Measurements from ENCODE around the gene DPH7. TPM values are rescaled to one million over a fixed set of nuclear protein-coding genes. Genes with fewer than 3 reads are reported as not detected.

Gene DPH7
- polyA plus RNA-seq, 2 of the 4 experiments (the other 2 are of a cell fraction) = 26.7 to 35.2 TPM

DNA sequence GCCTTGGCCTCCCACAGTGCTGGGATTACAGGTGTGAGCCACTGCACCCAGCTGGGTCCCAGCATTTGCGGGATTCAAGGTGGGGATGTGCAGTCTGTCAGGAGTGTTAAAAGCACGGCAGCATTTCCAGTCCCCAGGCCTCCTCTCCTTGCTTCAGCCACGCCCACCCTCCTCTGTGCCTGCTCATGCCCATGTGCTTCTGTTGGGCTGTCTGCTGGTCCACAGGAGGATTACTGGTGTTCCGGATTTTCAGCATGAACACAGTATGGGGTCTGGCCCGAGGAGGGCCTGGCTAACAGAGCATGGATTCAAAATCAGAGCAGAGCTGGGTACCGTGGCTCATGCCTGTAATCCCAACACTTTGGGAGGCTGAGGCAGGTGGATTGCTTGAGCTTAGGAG is 32.2 kb upstream of the DPH7 start (continued):
- TF ChIP-seq, protein P1, sequence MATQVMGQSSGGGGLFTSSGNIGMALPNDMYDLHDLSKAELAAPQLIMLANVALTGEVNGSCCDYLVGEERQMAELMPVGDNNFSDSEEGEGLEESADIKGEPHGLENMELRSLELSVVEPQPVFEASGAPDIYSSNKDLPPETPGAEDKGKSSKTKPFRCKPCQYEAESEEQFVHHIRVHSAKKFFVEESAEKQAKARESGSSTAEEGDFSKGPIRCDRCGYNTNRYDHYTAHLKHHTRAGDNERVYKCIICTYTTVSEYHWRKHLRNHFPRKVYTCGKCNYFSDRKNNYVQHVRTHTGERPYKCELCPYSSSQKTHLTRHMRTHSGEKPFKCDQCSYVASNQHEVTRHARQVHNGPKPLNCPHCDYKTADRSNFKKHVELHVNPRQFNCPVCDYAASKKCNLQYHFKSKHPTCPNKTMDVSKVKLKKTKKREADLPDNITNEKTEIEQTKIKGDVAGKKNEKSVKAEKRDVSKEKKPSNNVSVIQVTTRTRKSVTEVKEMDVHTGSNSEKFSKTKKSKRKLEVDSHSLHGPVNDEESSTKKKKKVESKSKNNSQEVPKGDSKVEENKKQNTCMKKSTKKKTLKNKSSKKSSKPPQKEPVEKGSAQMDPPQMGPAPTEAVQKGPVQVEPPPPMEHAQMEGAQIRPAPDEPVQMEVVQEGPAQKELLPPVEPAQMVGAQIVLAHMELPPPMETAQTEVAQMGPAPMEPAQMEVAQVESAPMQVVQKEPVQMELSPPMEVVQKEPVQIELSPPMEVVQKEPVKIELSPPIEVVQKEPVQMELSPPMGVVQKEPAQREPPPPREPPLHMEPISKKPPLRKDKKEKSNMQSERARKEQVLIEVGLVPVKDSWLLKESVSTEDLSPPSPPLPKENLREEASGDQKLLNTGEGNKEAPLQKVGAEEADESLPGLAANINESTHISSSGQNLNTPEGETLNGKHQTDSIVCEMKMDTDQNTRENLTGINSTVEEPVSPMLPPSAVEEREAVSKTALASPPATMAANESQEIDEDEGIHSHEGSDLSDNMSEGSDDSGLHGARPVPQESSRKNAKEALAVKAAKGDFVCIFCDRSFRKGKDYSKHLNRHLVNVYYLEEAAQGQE (IDR thresholded peaks at IDR 0.05) = no peak
- TF ChIP-seq EHMT2 (IDR thresholded peaks at IDR 0.05; ENCODE audit: low read depth) (no peak), PHF8 (IDR thresholded peaks at IDR 0.05; ENCODE audit: borderline replicate concordance, low read depth) (no peak), TP53 (CRISPR knock-in tag; IDR thresholded peaks at IDR 0.05) (no peak)

DNA sequence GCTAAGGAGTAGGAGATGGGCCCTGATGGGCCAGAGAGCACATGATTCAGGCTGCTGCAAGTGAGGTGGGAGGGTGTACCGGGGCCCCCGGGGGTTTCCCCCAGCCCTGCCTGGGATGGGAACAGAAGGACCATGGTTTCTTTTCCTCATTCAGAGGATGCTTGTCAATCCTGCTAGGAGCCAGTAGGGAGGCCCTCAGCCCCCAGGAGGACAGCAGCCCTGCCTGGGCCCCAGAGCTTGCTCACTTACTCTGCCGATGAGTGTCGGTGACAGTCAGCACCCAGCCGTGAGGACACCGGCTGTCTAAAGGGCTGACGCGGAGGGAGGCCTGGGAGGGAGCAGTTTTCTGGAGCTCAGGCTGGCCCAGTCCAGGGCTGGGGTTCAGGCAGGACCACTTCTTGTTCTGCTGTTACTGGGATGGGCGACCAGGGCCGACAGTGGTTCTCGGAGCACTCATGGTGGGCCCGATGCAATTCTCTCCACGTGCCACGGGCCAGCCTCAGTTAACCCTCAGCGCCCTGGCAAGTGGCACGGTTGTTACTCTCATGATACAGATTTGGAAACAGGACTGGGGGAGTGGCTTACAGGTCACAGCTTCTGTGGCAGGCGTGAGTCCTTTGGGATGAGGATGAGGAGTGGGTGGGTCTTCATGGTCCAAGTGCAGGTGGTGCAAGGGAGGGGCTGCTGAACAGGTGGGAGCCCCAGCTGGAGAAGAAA is 28.6 kb upstream of the DPH7 start:
- H3K27ac ChIP-seq = no peak overlapping the region
- no peak for DNase-seq (ENCODE audit: low read depth in 1 of 2, low spot score in 1 of 2)
- TF ChIP-seq, protein P2, sequence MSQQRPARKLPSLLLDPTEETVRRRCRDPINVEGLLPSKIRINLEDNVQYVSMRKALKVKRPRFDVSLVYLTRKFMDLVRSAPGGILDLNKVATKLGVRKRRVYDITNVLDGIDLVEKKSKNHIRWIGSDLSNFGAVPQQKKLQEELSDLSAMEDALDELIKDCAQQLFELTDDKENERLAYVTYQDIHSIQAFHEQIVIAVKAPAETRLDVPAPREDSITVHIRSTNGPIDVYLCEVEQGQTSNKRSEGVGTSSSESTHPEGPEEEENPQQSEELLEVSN (IDR thresholded peaks at IDR 0.05; ENCODE audit: borderline replicate concordance, low read depth) = no peak
- TF ChIP-seq, protein P3, sequence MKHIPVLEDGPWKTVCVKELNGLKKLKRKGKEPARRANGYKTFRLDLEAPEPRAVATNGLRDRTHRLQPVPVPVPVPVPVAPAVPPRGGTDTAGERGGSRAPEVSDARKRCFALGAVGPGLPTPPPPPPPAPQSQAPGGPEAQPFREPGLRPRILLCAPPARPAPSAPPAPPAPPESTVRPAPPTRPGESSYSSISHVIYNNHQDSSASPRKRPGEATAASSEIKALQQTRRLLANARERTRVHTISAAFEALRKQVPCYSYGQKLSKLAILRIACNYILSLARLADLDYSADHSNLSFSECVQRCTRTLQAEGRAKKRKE (CRISPR knock-in tag; IDR thresholded peaks at IDR 0.05; ENCODE audit: low read depth) = no peak
- TF ChIP-seq JUNB (IDR thresholded peaks at IDR 0.05) (no peak), RAD21 (conservative IDR thresholded peaks at IDR 0.05 in 1 of 2, IDR thresholded peaks at IDR 0.05 in 1 of 2) (no peak), HEYL (CRISPR knock-in tag; IDR thresholded peaks at IDR 0.05) (no peak), FOXS1 (CRISPR knock-in tag; IDR thresholded peaks at IDR 0.05) (no peak), RARB (CRISPR knock-in tag; IDR thresholded peaks at IDR 0.05) (no peak), NPAS2 (CRISPR knock-in tag; IDR thresholded peaks at IDR 0.05; ENCODE audit: borderline replicate concordance) (no peak), RNF2 (IDR thresholded peaks at IDR 0.05; ENCODE audit: borderline replicate concordance, low read depth) (no peak), PHF8 (IDR thresholded peaks at IDR 0.05; ENCODE audit: borderline replicate concordance, low read depth) (no peak), HDAC2 (IDR thresholded peaks at IDR 0.05) (no peak), CHD4 (IDR thresholded peaks at IDR 0.05; ENCODE audit: borderline replicate concordance) (no peak), CHD2 (IDR thresholded peaks at IDR 0.05; ENCODE audit: low read length, partially characterized antibody) (no peak), ZFP36 (IDR thresholded peaks at IDR 0.05; ENCODE audit: borderline replicate concordance, partially characterized antibody) (no peak), RCOR1 (IDR thresholded peaks at IDR 0.05; ENCODE audit: low read depth, low read length) (no peak), POLR2AphosphoS2 (conservative IDR thresholded peaks at IDR 0.05; ENCODE audit: low read length) (no peak), MAZ (IDR thresholded peaks at IDR 0.05; ENCODE audit: borderline replicate concordance, low read depth, low read length) (no peak)
- TF ChIP-seq, protein P4, sequence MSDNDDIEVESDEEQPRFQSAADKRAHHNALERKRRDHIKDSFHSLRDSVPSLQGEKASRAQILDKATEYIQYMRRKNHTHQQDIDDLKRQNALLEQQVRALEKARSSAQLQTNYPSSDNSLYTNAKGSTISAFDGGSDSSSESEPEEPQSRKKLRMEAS (IDR thresholded peaks at IDR 0.05) = no peak
- ChIA-PET POLR2A (interaction anchor here (1.8 kb wide), 1 partner anchor 11 kb away, joined by 6 read pairs; the partner anchor contains the start of gene EHMT1), CTCF (interaction anchor here (1.0 to 1.4 kb wide), 3 partner anchors 26 to 48 kb away, joined by 3 to 5 read pairs (median 4); no protein-coding TSS in a partner anchor)
- H3K4me2 ChIP-seq = peak overlapping the region; percentile 100
- H3K9me3 ChIP-seq = no peaks in the 10 kb centered on the region
- no peak for ATAC-seq
- 87% methylated on average over 8 of the region's 17 CpGs for WGBS (ENCODE audit: missing lambda C conversion rate)
- H3K4me1 ChIP-seq = peaks cover 32% of the 10 kb centered on the region
- H3K4me3 ChIP-seq = no peak overlapping the region; the same call in 2 of the 3 replicates
- FAIRE-seq = no peak

Measured in A549 (cell line).